ENCODE data around the gene CLCN7. TPM values are rescaled to one million over a fixed set of nuclear protein-coding genes. Genes with fewer than 3 reads are reported as not detected.

Gene CLCN7
- total RNA-seq = 100 to 1,000 TPM in 1 of 4 donors, 10 to 100 TPM in 3; 21.5 to 145 (median 57.2) TPM

GRCh38 chr16:1474796-1475551 lies at the start of gene CLCN7:
Gene CLCN7 (minus strand): TSS chr16:1475028. CDS start chr16:1474974, 54 bp downstream.
- no peaks in the 10 kb centered on the region for H3K4me1 ChIP-seq
- no peaks in the 10 kb centered on the region for H3K27me3 ChIP-seq
- no peaks in the 10 kb centered on the region for H3K36me3 ChIP-seq
- TF ChIP-seq POLR2A (IDR thresholded peaks at IDR 0.05) = peak; percentile 82 to 91
- TF ChIP-seq CTCF (IDR thresholded peaks at IDR 0.05) = peak in 2 of 4 experiments; percentile 19 to 43
- H3K4me3 ChIP-seq = peak within 1 kb of the TSS; percentile 59 to 84
- H3K27ac ChIP-seq = peak within 1 kb of the TSS; percentile 80 to 89
- no peaks in the 10 kb centered on the region for H3K9me3 ChIP-seq
- peak; percentile 89 for DNase-seq
- intact Hi-C loops (cut with DNase I; ENCODE audit: low total_unique reads) = no loop called here

- no peak for DNase-seq
- Histone ChIP-seq H3K4me1 (no peaks in the 10 kb centered on the region), H3K27me3 (no peaks in the 10 kb centered on the region), H3K9me3 (no peaks in the 10 kb centered on the region), H3K4me3 (no peak overlapping the region), H3K36me3 (no peaks in the 10 kb centered on the region), H3K27ac (no peak overlapping the region)
- intact Hi-C loops (cut with DNase I; ENCODE audit: low total_unique reads) = no loop called here
- TF ChIP-seq POLR2A (IDR thresholded peaks at IDR 0.05) = no peak
- TF ChIP-seq CTCF (IDR thresholded peaks at IDR 0.05) = no peak
Observed at GRCh38 chr16:1524366-1524765, 49.5 kb upstream of the CLCN7 start.

GRCh38 chr16:1523581-1524245 lies 48.9 kb upstream of the CLCN7 start:
- intact Hi-C loops (cut with DNase I; ENCODE audit: low total_unique reads) = no loop called here
- H3K27me3 ChIP-seq = no peaks in the 10 kb centered on the region

GRCh38 chr16:1520461-1520860 lies 45.6 kb upstream of the CLCN7 start:
- intact Hi-C loops (cut with DNase I; ENCODE audit: low total_unique reads) = no loop called here
- Histone ChIP-seq H3K9me3 (no peaks in the 10 kb centered on the region), H3K36me3 (no peaks in the 10 kb centered on the region), H3K4me1 (no peaks in the 10 kb centered on the region), H3K27ac (no peak overlapping the region), H3K27me3 (no peaks in the 10 kb centered on the region), H3K4me3 (no peak overlapping the region)
- no peak for TF ChIP-seq CTCF (IDR thresholded peaks at IDR 0.05)
- no peak for TF ChIP-seq POLR2A (IDR thresholded peaks at IDR 0.05)
- no peak for DNase-seq

More at GRCh38 chr16:1523581-1524245, 48.9 kb upstream of the CLCN7 start:
- H3K4me1 ChIP-seq = no peaks in the 10 kb centered on the region
- H3K9me3 ChIP-seq = no peaks in the 10 kb centered on the region
- no peaks in the 10 kb centered on the region for H3K36me3 ChIP-seq
- H3K4me3 ChIP-seq = no peak overlapping the region
- no peak for DNase-seq
- TF ChIP-seq CTCF (IDR thresholded peaks at IDR 0.05) (no peak), POLR2A (IDR thresholded peaks at IDR 0.05) (no peak)
- no peak overlapping the region for H3K27ac ChIP-seq

GRCh38 chr16:1519831-1520230 lies 45.0 kb upstream of the CLCN7 start:
- TF ChIP-seq CTCF (IDR thresholded peaks at IDR 0.05) (no peak), POLR2A (IDR thresholded peaks at IDR 0.05) (no peak)
- Histone ChIP-seq H3K9me3 (peaks cover 0 to 6% of the 10 kb centered on the region in 2 donors), H3K27me3 (no peaks in the 10 kb centered on the region), H3K4me1 (no peaks in the 10 kb centered on the region), H3K27ac (no peak overlapping the region), H3K36me3 (no peaks in the 10 kb centered on the region), H3K4me3 (no peak overlapping the region)
- no peak for DNase-seq
- intact Hi-C loops (cut with DNase I; ENCODE audit: low total_unique reads) = no loop called here

All from uterus (tissue), 4 donors.